ENCODE results near the gene PLXNB3.

GRCh38 chrX:153791104-153791852 is 27.2 kb downstream of the PLXNB3 start:
- TF ChIP-seq POLR2AphosphoS5 (IDR thresholded peaks at IDR 0.05; ENCODE audit: low read depth, low read length) (no peak), SIN3A (IDR thresholded peaks at IDR 0.05; ENCODE audit: borderline replicate concordance, insufficient read depth, low read length) (no peak), TAF1 (IDR thresholded peaks at IDR 0.05; ENCODE audit: borderline replicate concordance, insufficient read depth, low read length) (no peak), REST (IDR thresholded peaks at IDR 0.05; ENCODE audit: insufficient read depth in 1 of 2, low read depth in 2 of 2, low read length in 2 of 2) (no peak), FOXP2 (optimal IDR thresholded peaks at IDR 0.05; ENCODE audit: borderline replicate concordance, extremely low read depth, extremely low read length, insufficient read depth) (no peak)

All from PFSK-1 (cell line).